Stimulated activated CD4-positive, alpha-beta T cell treated with anti-CD3 and anti-CD28 coated beads, Interleukin-1b, Interleukin-23, amount 100 ng/mL, for 4 hours (primary cell): Measurements from ENCODE around the gene VWA8.
"Not testable (repeated sequence)": the region's sequence is repeated elsewhere in the genome, so short reads cannot be mapped to it uniquely, and the experiment has no call there.

Source experiments
- DNase-seq, 2 donors: peaks; one replicate each; pipeline ENCODE4 v3.0.0-alpha.2; 2020; ENCODE audit warnings: low read depth in 2 of 2

The VWA8 gene

GRCh38 chr13:41966671-41967070 is 5.8 kb upstream of the VWA8 start:
- no peak for DNase-seq

GRCh38 chr13:41962994-41963393 is 2.1 kb upstream of the VWA8 start:
- no peak for DNase-seq

GRCh38 chr13:41961466-41961760 is 504 bp upstream of the VWA8 start:
- DNase-seq: no peak

- no peak for DNase-seq
Observed at GRCh38 chr13:41960211-41960636, 685 bp downstream of the VWA8 start.

- no peak for DNase-seq
Observed at GRCh38 chr13:41956272-41956671, 4.6 kb downstream of the VWA8 start.

GRCh38 chr13:41955605-41956004 is 5.3 kb downstream of the VWA8 start:
- DNase-seq: no peak

- DNase-seq: no peak
Observed at GRCh38 chr13:41954226-41954625, 6.7 kb downstream of the VWA8 start.

GRCh38 chr13:41952749-41953148 is 8.2 kb downstream of the VWA8 start:
- DNase-seq: no peak

GRCh38 chr13:41949104-41949503 is 11.8 kb downstream of the VWA8 start:
- DNase-seq: not testable (repeated sequence)

- no peak for DNase-seq
Observed at GRCh38 chr13:41945926-41946325, 15.0 kb downstream of the VWA8 start.

- no peak for DNase-seq
Observed at GRCh38 chr13:41944635-41945397, 16.1 kb downstream of the VWA8 start.

GRCh38 chr13:41944229-41944628 is 16.7 kb downstream of the VWA8 start:
- no peak for DNase-seq

GRCh38 chr13:41942462-41943094 is 18.3 kb downstream of the VWA8 start:
- no peak for DNase-seq

GRCh38 chr13:41941174-41941573 is 19.7 kb downstream of the VWA8 start:
- no peak for DNase-seq

- DNase-seq: no peak
Observed at GRCh38 chr13:41939398-41939797, 21.5 kb downstream of the VWA8 start.

- DNase-seq: no peak
Observed at GRCh38 chr13:41938918-41939317, 22.0 kb downstream of the VWA8 start.

GRCh38 chr13:41937388-41937787 is 23.5 kb downstream of the VWA8 start:
- DNase-seq: no peak

- DNase-seq: no peak
Observed at GRCh38 chr13:41935501-41935900, 25.4 kb downstream of the VWA8 start.

- no peak for DNase-seq
Observed at GRCh38 chr13:41934994-41935393, 25.9 kb downstream of the VWA8 start.

- no peak for DNase-seq
Observed at GRCh38 chr13:41934120-41934519, 26.8 kb downstream of the VWA8 start.

- DNase-seq: no peak
Observed at GRCh38 chr13:41931337-41931736, 29.6 kb downstream of the VWA8 start.

GRCh38 chr13:41930154-41930553 is 30.8 kb downstream of the VWA8 start:
- no peak for DNase-seq

GRCh38 chr13:41928323-41928722 is 32.6 kb downstream of the VWA8 start:
- no peak for DNase-seq

GRCh38 chr13:41925014-41925413 is 35.9 kb downstream of the VWA8 start:
- no peak for DNase-seq
